HG03558 (cell line): ENCODE measurements around the gene TBC1D23.
"Not testable (repeated sequence)": the region's sequence is repeated elsewhere in the genome, so short reads cannot be mapped to it uniquely, and the experiment has no call there.

Experiments used
- ATAC-seq: cut with Tn5 transposase; IDR thresholded peaks from one replicate; pipeline ENCODE4 v1.9.1; 2021; ENCODE audit warnings: moderate number of reproducible peaks; ENCODE audit not compliant: unreplicated experiment; ENCODE audit errors: extremely low read depth

Gene TBC1D23

DNA sequence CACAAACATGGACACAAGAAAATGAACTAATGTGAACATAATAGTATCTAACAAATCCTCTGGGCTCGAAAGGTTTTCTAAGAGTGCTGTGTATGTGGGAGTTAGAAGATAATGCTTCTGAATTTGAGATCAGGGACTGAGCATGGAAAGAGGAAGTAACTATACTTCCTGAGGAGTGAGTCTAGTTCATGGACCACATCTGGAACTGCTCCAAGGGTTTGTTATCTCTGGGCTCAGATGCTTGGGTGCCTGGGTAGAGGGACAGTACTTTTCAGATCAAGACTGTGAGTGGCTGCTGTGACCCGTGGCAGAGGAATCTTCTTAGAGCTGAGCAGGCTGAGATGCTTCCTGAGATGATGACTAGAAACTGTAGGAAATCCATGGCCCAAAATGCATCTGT lies 28.5 kb downstream of the TBC1D23 start:
- ATAC-seq, result no peak

- ATAC-seq, result no peak
Measured at GRCh38 chr3:100295089-100295488, 34.3 kb downstream of the TBC1D23 start.

DNA sequence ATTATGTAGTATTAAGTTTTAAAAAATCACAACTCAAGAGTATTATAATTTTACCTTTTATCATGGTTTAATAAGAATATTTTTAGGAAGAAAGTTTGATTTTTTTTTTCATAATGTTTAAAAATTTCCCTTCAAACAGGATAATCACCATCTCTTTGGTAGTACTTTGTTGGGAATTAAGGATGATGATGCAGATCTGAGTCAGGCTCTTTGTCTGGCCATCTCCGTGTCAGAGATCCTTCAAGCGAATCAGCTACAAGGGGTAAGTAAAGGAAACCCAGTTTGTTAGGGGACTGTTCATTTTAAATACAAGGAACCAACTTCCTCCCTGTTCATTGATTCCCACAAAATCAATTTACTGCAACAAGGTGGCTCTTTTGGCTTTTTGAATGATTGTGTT lies 37.0 kb downstream of the TBC1D23 start:
- ATAC-seq, result no peak

GRCh38 chr3:100299016-100299415 lies 38.2 kb downstream of the TBC1D23 start:
- no peak for ATAC-seq

DNA sequence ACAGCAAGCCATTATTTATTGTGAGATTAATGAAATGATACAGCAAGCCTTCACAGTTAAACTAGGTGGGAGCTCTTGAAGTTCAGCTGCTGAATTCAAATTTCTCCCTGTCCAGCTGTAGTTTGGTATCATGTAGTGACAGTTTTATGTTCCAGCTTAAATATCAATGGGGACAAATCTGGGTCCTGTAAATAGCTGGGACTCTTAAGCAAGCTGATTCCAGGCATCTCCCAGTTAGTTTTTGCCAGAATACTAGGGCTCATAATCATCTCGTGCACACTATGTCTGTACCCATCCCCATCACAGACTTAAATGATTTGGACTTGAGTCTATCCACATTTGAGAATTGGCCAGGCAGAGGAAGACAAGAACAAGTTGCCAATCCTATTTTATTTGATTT lies 45.9 kb downstream of the TBC1D23 start:
- no peak for ATAC-seq

DNA sequence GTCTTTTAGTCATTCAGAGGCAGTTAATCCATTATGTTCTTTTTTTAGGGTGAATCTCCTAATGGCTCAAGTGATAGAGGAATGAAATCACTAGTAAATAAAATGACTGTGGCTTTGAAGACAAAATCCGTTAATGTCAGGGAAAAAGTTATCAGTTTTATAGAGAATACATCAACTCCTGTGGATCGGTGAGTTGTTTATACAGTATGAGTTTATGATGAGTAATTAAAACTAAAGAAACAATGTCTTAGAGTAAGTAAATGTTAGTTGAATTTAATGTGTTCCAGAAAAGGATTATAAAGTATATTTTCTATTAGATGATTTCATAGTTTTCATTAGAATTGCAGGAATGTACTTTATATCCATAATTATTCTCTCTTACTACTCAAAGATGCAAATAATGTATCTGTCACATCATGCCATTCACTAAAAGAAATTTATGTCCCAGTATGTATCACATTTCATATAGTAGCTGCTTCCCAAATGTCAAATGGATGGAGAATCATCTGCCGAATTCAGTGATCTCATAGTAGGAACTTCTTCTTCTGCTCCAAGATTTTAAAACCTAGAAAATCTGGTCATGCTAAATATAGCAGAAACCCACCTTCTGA lies 49.7 kb downstream of the TBC1D23 start:
- ATAC-seq, result no peak

DNA sequence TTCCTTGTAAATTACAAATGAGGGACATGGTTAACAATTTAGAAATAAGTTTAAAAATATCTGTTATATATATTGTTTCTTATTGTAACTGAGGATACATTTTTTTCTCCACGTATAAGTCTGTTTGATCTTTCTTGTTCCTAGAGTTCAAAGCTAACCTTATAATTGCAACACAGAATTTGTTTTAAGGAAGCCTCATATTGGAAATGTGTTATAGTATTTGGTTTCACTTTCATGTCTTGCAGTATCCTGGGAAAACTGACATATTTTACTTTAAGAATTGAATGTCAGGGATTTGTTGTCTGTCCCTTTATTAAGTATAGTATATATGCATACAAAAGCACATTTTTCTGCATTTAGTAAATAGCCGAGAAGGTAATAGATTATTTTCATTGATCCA lies 50.2 kb downstream of the TBC1D23 start:
- ATAC-seq, result no peak

- ATAC-seq, result peak; percentile 52
Measured at GRCh38 chr3:100316641-100317069, 55.9 kb downstream of the TBC1D23 start.

GRCh38 chr3:100317912-100318311 lies 57.1 kb downstream of the TBC1D23 start:
- no peak for ATAC-seq

DNA sequence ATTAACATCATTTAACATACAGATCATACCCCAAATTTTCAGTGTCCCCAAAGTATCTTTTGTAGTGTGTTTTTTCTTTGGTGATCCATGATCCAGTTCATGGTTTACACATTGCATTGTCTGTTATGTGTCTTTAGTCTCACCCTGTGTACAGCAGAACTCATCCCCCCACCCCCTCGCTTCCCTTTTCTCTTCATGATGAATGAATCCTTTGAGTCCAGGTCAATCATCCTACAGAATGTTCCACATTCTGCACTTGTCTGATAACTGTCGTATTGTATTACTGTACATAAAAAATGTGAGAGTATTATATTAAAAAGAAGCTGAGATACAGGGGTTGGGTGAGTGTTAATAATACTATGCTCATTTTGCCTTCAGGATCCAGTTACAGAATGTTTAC lies 59.2 kb downstream of the TBC1D23 start:
- no peak for ATAC-seq

DNA sequence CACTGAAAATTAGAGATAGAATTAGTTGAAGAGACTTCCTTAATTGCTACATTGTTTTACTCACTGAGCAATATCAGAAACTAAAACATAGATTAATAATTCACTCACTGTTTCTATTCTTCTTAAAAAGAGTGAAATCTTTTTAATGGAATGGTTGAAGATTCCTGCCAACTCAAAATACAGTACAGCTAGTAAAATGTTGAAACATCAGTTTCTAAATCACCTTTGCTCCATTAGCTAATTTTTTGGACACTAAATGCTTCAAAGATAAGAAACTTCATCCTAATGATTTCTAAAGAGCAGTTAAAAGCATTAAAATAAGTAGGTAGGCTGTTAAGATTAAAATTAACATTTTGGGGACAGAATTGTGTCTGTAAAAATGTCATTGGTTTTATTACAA lies 63.3 kb downstream of the TBC1D23 start:
- ATAC-seq, result no peak

GRCh38 chr3:100325827-100326226 lies 65.0 kb downstream of the TBC1D23 start:
- ATAC-seq, result no peak

DNA sequence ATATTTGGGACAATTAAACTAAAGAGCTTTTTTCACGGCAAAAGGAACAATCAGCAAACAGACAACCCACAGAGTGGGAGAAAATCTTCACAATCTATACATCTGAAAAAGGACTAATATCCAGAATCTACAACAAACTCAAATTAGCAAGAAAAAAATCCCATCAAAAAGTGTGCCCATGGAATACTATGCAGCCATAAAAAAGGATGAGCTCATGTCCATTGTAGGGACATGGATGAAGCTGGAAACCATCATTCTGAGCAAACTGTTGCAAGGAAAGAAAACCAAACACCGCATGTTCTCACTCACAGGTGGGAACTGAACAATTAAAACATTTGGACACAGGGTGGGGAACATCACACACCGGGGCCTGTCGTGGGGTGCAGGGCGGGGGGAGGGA lies 66.6 kb downstream of the TBC1D23 start:
- ATAC-seq, result not testable (repeated sequence)

- ATAC-seq, result no peak
Measured at GRCh38 chr3:100329800-100330489, 69.2 kb downstream of the TBC1D23 start.

DNA sequence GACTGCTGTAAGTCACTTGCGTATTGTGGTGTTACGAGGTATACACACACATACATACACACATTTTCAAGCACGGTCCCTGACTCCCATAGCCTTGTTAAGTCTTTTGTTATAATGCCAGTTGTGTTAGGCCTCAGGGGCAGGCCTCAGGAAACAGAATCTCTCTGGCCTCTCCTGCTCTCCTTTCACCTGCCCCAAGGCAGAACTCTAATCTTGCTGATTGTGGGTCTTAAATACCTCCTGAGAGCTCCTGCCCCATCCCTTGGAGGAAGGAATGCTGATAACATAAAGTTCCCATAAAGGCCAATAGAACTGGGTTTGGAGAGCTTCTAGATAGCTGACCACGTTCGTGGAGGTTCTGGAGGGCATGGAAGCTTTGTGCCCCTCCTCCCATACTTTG lies 69.9 kb downstream of the TBC1D23 start:
- ATAC-seq, result no peak

GRCh38 chr3:100331660-100332059 lies 70.9 kb downstream of the TBC1D23 start:
- ATAC-seq, result no peak

- no peak for ATAC-seq
Measured at GRCh38 chr3:100333051-100333450, 72.3 kb downstream of the TBC1D23 start.

DNA sequence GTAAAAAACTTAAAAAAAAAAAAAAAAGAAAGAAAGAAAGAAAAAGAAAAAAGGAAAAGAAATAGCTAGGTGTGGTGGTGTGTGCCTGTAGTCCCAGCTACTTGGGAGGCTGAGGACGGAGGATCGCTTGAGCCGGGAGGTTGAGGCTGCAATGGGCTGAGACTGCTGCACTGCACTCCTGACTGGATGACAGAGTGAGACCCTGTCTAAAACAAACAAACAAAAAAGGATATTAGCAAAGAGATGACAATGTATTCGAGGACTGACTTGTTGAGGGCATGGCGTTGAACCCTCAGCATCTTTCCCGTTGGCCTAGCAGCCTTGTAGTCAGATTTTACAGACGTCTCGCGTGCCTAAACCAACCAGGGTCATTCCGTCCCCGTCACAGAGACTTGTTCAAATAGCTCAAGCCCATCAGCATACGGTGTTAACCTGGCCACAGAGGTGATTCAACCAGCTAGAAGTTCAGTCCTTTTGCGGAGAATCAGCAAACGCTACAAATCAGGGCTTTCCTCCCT lies 73.2 kb downstream of the TBC1D23 start:
- ATAC-seq, result peak; percentile 4

GRCh38 chr3:100334488-100335351 lies 73.9 kb downstream of the TBC1D23 start, which contains the start of gene NIT2:
NIT2 (plus strand) TSS chr3:100334757; CDS start chr3:100334792, 35 bp downstream.
- ATAC-seq, result peak; percentile 88

DNA sequence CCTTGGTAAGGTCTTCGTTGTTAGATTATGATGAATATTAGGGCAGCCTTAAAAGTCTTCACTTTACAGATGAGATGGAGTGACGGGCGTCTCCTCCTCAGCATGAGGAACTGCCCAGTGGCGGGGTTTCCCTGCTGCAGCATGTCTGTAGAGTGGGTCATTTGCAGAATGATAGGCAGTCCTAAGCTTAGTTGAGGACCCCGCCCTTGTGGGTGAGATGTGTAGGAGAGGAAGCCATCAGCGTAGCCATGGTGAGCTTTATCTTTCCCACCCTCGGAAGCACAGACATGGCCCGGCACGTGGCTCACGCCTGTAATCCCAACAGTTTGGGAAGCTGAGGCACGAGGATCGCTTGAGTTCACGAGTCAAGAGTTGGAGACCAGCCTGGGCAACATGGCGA lies 74.6 kb downstream of the TBC1D23 start:
- no peak for ATAC-seq

DNA sequence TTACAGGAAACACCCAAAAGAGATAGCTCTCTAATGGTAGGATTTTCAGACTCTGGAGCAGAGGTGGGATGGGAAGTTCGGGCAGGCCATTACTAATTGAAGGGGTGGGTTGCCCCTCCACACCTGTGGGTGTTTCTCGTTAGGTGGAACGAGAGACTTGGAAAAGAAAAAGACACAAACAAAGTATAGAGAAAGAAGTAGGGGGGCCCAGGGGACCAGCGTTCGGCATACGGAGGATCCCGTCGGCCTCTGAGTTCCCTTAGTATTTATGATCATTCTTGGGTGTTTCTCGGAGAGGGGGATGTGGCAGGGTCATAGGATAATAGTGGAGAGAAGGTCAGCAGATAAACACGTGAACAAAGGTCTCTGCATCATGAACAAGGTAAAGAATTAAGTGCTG lies 75.4 kb downstream of the TBC1D23 start:
- not testable (repeated sequence) for ATAC-seq
